Mucosa of rectum (tissue), 2 donors: ENCODE data around the gene MBD5.

Source experiments
- H3K27ac ChIP-seq, 2 donors: one replicate each; pipeline ENCODE4 v1.7.0; 2013; ENCODE audit warnings: inconsistent platforms in 2 of 2, low read depth in 2 of 2, low read length in 2 of 2
- H3K27me3 ChIP-seq, 2 donors: one replicate each; pipeline ENCODE4 v1.7.0; 2013; ENCODE audit warnings: low read length in 2 of 2; ENCODE audit not compliant: control insufficient read depth in 2 of 2, insufficient read depth in 2 of 2
- H3K36me3 ChIP-seq, 2 donors: one replicate each; pipeline ENCODE4 v1.7.0; 2013; ENCODE audit warnings: low read length in 2 of 2; ENCODE audit not compliant: control insufficient read depth in 2 of 2, insufficient read depth in 2 of 2
- H3K4me1 ChIP-seq, 2 donors: one replicate each; pipeline ENCODE4 v1.7.0; 2013; ENCODE audit warnings: low read length in 2 of 2, mild to moderate bottlenecking in 1 of 2; ENCODE audit not compliant: control insufficient read depth in 2 of 2, insufficient read depth in 2 of 2
- H3K4me3 ChIP-seq, 2 donors: one replicate each; pipeline ENCODE4 v1.7.0; 2013; ENCODE audit warnings: low read length in 2 of 2
- H3K9ac ChIP-seq, 2 donors: one replicate each; pipeline ENCODE4 v1.7.0; 2013; ENCODE audit warnings: low read length in 2 of 2, low read depth in 1 of 2, mild to moderate bottlenecking in 1 of 2
- H3K9me3 ChIP-seq, 2 donors: one replicate each; pipeline ENCODE4 v1.7.0; 2013; ENCODE audit warnings: low read length in 2 of 2; ENCODE audit not compliant: control insufficient read depth in 2 of 2
- donor health status: healthy.
- donor health status: Normal muscosa, but diverticular disease.

The MBD5 gene

DNA sequence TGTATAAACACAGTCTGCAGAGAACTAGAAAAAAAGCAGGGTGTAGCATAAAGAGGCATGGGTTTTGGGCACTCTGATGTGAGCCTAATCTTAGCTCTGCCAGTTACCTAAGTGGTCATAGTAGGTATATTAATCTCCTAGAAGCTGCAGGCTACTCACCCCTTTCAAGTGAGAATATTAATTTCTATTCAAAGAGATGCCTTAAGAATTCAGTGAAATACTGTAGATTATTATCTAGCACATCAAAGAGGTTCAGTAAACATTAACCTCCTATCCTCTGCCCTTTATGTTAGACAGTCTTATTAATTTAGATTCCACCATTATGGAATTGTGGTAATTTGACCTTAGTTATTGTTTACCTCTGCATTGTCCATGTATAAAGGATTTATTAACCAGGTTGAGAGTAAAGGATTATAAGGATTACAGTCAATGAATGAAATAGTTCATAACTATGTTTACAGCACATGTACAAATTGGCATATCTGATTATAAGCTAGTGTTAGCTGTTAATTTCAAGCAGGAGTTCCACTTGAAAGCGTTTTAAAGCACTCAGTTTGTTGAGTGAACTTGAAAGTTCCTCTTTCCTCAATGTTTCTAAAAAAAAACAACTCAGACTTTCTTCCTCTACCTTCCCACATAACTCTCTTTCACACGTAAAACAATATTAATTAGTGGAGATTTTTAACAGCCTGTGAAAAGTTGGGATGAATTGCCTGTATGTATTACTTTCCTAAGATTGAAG is 473.1 kb downstream of the MBD5 start:
- H3K27ac ChIP-seq, result no peak overlapping the region
- no peaks in the 10 kb centered on the region for H3K27me3 ChIP-seq
- H3K36me3 ChIP-seq, result peaks cover 0 to 5% of the 10 kb centered on the region in 2 donors
- no peaks in the 10 kb centered on the region for H3K4me1 ChIP-seq
- H3K9me3 ChIP-seq, result no peaks in the 10 kb centered on the region
- H3K4me3 ChIP-seq, result no peak overlapping the region
- H3K9ac ChIP-seq, result no peak overlapping the region

DNA sequence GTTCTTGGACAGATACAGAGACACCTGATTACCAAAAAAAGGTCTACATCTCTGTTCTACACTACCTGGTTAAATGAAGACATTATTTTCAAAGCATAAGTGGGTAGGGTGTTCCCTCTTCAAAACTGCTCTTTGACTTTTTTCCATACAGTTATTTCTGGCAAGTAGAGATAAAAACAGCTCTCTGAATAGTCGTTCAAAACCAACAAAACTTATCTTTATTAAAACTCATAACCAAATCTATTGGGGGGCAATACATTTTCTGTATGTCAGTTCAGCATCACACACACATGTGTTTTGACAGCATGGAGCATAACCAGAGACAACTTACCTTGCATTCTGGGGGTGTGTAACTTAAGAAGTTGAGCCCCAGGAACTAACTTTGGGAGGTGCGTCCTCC is 474.7 kb downstream of the MBD5 start:
- Histone ChIP-seq H3K27ac (no peak overlapping the region), H3K4me1 (no peaks in the 10 kb centered on the region), H3K27me3 (no peaks in the 10 kb centered on the region), H3K9me3 (no peaks in the 10 kb centered on the region), H3K4me3 (no peak overlapping the region), H3K9ac (no peak overlapping the region), H3K36me3 (no peaks in the 10 kb centered on the region)

DNA sequence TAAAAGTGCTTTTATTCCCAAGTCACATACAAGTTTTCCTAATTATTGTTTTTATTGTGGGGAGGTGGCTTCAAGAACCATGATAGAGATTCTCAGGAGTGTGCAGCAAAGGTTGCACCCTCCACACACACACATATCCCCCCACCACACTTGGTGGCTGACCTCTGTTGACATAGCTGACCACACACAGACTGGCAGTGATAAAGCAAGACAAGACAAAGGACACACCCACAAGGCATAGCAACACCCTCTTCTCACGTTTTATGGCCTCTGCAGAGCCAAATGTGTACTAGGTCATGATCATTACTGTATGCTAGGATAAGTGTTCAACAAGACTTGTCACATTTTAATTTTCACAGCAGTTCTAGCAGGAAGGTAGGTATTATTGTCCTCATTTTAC is 480.7 kb downstream of the MBD5 start:
- Histone ChIP-seq H3K9ac (no peak overlapping the region), H3K4me1 (no peaks in the 10 kb centered on the region), H3K27ac (no peak overlapping the region), H3K27me3 (no peaks in the 10 kb centered on the region), H3K36me3 (no peaks in the 10 kb centered on the region), H3K9me3 (no peaks in the 10 kb centered on the region), H3K4me3 (no peak overlapping the region)

DNA sequence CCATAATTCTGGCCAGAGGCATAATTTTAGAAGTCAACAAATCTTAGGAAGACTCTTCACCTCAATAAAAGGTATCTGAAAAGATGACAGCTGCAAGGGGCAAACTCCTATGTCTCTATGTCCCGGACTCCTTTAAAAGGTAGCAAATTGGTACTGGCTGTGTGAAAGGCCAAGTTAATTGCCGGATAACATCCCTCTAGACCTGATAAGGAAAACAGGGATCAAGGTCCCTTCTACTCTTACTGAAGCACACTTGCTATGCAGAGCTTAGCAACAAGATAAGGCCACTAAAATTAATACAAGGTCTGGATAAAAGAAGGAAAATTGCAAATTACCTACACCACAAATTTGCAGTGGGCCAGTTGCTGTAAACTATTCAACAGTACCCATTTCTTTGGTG is 482.6 kb downstream of the MBD5 start:
- no peak overlapping the region for H3K9ac ChIP-seq
- no peaks in the 10 kb centered on the region for H3K4me1 ChIP-seq
- no peaks in the 10 kb centered on the region for H3K27me3 ChIP-seq
- no peaks in the 10 kb centered on the region for H3K36me3 ChIP-seq
- H3K27ac ChIP-seq, result no peak overlapping the region
- no peaks in the 10 kb centered on the region for H3K9me3 ChIP-seq
- H3K4me3 ChIP-seq, result no peak overlapping the region

DNA sequence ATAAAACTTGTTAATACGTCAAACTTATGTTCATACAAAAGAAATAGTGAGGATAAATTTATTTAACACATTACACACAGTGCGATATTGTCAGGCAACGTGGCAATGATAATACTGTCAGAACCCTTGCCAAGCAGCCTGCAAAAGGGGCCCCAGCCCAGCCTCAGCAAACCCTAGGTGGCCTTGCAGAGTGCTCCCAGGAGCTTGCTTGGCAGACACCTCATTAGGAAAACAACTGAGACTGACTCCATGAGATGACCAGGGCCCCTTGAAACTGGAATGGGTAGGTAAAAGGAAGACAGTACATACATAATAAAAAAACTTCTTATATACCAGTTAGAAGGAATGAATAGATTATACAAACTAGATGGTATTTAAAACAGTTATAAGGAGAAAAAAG is 487.1 kb downstream of the MBD5 start:
- Histone ChIP-seq H3K9ac (no peak overlapping the region), H3K4me1 (no peaks in the 10 kb centered on the region), H3K27me3 (no peaks in the 10 kb centered on the region), H3K9me3 (no peaks in the 10 kb centered on the region), H3K36me3 (no peaks in the 10 kb centered on the region), H3K4me3 (no peak overlapping the region), H3K27ac (no peak overlapping the region)

DNA sequence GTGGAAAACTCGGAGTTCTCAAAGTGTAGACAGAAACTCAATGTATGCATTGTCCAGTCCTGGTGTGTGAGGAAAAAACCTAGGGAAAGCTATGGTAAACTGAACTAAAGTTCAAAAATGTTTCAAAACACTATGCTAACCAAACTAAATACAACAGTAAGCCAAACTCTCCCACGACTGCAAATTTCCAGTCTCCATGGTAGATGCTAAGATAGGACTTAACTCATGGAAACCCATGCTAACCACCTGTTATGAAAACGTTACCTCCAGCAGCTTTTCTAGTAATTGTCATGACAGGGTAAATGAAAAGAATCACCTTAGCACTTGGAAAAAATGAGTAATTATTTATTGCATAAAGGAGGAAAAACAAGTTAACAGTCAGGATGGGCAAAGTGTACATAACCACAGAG is 488.0 kb downstream of the MBD5 start:
- no peak overlapping the region for H3K27ac ChIP-seq
- H3K4me3 ChIP-seq, result peak overlapping the region; percentile 55 to 73
- H3K4me1 ChIP-seq, result no peaks in the 10 kb centered on the region
- H3K9ac ChIP-seq, result no peak overlapping the region
- no peaks in the 10 kb centered on the region for H3K36me3 ChIP-seq
- H3K27me3 ChIP-seq, result no peaks in the 10 kb centered on the region
- no peaks in the 10 kb centered on the region for H3K9me3 ChIP-seq

DNA sequence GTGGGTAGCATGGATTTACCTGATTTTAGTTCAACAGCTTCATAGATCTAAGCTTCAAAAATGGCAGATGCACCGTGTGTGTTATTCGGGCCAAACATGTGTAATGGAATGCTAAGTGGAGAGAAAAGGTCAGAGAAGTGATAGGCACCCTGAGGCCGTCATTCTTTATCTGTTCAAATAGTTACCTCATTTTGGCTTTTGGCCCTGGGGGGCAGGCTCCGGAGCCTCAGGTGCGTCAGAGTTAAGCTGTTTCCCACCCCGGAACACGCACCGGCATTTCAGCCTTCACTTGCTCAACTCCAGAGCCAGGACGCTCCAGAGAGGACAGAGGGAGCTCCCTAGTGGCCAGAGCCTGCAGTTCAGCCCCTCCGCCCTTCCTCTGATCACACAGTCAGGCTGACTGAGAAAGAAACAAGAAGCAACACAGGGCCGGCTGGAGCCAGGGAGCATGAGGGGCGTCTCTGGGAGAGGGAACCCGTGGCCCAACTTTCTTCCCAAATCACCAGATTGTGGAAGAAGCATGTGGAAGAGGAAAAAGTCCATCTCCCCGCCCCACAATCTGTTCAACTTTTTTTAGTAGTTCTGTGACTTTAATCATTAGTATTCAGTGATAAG is 488.5 kb downstream of the MBD5 start:
- peak overlapping the region; percentile 55 to 73 for H3K4me3 ChIP-seq
- no peaks in the 10 kb centered on the region for H3K36me3 ChIP-seq
- no peak overlapping the region for H3K27ac ChIP-seq
- no peak overlapping the region for H3K9ac ChIP-seq
- no peaks in the 10 kb centered on the region for H3K9me3 ChIP-seq
- H3K4me1 ChIP-seq, result no peaks in the 10 kb centered on the region
- no peaks in the 10 kb centered on the region for H3K27me3 ChIP-seq

DNA sequence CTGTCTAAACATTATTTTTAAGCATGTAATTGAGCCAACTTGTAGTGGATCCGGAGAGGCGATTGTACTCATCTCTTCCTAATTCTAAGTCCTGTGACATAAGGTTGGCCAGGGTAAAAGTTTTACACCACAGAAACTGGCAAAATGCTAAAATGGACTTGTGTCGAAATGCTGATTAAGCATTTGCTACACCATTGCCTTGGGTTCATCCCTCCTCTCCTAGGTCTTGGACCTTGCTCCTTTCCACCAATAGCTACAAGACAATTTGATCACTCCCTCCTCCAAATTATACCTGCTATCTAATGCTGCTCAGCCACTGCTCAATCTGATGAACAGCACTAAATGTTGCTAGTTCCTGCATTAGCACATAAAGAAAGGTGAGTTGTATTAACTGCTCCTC is 491.0 kb downstream of the MBD5 start:
- Histone ChIP-seq H3K27me3 (no peaks in the 10 kb centered on the region), H3K36me3 (no peaks in the 10 kb centered on the region), H3K4me3 (no peak overlapping the region), H3K4me1 (no peaks in the 10 kb centered on the region), H3K27ac (no peak overlapping the region), H3K9me3 (no peaks in the 10 kb centered on the region), H3K9ac (no peak overlapping the region)

DNA sequence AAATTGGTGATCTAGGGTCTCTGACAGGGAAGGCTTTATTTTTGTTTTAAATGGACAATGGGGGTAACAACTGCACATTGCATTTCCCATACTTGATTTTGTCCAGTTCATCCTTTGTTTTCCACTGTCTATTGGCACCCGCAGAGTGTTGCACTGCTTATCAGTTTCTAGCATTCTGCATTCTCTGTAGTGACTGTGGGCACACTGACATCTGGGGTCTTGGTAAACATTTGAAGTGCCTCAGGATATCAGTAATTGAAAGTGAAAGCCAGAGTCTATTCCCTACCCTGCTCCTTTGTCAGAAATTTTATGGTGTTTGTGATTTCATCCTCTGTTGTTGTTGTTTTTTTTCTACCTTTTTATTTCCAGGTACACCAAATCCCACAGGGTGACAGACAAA is 491.6 kb downstream of the MBD5 start:
- Histone ChIP-seq H3K4me3 (no peak overlapping the region), H3K9ac (no peak overlapping the region), H3K4me1 (no peaks in the 10 kb centered on the region), H3K27me3 (no peaks in the 10 kb centered on the region), H3K9me3 (no peaks in the 10 kb centered on the region), H3K36me3 (no peaks in the 10 kb centered on the region), H3K27ac (no peak overlapping the region)

DNA sequence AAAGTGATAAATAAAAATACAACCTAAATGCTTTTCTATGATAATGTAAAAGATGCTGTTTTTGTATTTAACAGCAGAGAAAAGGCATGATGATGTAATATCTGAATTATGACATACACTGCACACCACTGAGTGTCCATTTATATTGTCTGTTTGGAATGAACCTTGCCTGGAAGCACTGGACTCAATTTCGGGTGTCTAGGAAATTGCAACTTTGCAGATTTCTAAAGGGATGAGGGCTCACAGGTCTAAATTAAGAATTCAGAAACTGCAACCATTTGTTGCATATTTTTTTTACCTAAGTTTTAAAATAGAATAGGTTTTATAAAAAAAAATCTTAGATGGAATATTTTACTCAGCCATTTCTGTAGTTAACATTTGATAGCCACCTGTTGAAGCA is 492.5 kb downstream of the MBD5 start:
- Histone ChIP-seq H3K27ac (no peak overlapping the region), H3K9ac (no peak overlapping the region), H3K9me3 (no peaks in the 10 kb centered on the region), H3K36me3 (no peaks in the 10 kb centered on the region), H3K4me3 (no peak overlapping the region), H3K27me3 (no peaks in the 10 kb centered on the region), H3K4me1 (no peaks in the 10 kb centered on the region)
